Adipocyte (in vitro differentiated cells): ENCODE measurements around the gene OSBPL1A.

ENCODE experiments used
- DNase-seq: peaks from one replicate; pipeline ENCODE4 v3.0.0-alpha.2; 2015; ENCODE audit warnings: low read depth
- H3K27me3 ChIP-seq: replicated peaks from 2 replicates; pipeline ENCODE4 v1.7.0; 2013; ENCODE audit warnings: mild to moderate bottlenecking, low read length, moderate library complexity; ENCODE audit not compliant: control insufficient read depth, insufficient read depth
- H3K36me3 ChIP-seq: 2 replicates; pipeline ENCODE4 v1.7.0; 2013; ENCODE audit warnings: low read length, mild to moderate bottlenecking, moderate library complexity; ENCODE audit not compliant: control insufficient read depth, insufficient read depth, severe bottlenecking
- H3K4me1 ChIP-seq: 2 replicates; pipeline ENCODE4 v1.7.0; 2013; ENCODE audit warnings: mild to moderate bottlenecking, low read length, moderate library complexity; ENCODE audit not compliant: control insufficient read depth, insufficient read depth
- H3K4me3 ChIP-seq: 2 replicates; pipeline ENCODE4 v1.7.0; 2013; ENCODE audit warnings: mild to moderate bottlenecking, low read length, moderate library complexity
- H3K9ac ChIP-seq: 2 replicates; pipeline ENCODE4 v1.7.0; 2013; ENCODE audit warnings: mild to moderate bottlenecking, low read length, moderate library complexity
- H3K9me3 ChIP-seq: 2 replicates; pipeline ENCODE4 v1.7.0; 2013; ENCODE audit warnings: mild to moderate bottlenecking, low read length, moderate library complexity; ENCODE audit not compliant: control insufficient read depth

The OSBPL1A gene

DNA sequence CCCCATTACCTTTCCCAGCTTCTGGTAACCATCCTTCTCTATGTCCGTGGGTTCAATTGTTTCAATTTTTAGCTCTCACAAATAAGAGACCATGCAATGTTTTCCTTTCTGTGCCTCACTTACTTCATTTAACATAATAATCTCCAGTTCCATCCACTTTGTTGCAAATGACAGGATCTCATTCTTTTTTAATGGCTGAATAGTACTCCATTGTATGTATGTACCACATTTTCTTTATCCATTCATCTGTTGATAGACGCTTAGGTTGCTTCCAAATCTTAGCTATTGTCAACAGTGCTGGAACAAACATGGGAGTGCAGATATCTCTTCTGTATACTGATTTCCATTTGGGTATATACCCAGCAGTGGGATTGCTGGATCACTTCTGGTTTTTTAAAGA, 256.9 kb downstream of the OSBPL1A start:
- H3K4me3 ChIP-seq, result no peak overlapping the region
- no peaks in the 10 kb centered on the region for H3K27me3 ChIP-seq
- no peak overlapping the region for H3K9ac ChIP-seq
- H3K4me1 ChIP-seq, result peaks cover 13% of the 10 kb centered on the region
- DNase-seq, result no peak
- peaks cover 11% of the 10 kb centered on the region for H3K36me3 ChIP-seq
- H3K9me3 ChIP-seq, result no peaks in the 10 kb centered on the region

DNA sequence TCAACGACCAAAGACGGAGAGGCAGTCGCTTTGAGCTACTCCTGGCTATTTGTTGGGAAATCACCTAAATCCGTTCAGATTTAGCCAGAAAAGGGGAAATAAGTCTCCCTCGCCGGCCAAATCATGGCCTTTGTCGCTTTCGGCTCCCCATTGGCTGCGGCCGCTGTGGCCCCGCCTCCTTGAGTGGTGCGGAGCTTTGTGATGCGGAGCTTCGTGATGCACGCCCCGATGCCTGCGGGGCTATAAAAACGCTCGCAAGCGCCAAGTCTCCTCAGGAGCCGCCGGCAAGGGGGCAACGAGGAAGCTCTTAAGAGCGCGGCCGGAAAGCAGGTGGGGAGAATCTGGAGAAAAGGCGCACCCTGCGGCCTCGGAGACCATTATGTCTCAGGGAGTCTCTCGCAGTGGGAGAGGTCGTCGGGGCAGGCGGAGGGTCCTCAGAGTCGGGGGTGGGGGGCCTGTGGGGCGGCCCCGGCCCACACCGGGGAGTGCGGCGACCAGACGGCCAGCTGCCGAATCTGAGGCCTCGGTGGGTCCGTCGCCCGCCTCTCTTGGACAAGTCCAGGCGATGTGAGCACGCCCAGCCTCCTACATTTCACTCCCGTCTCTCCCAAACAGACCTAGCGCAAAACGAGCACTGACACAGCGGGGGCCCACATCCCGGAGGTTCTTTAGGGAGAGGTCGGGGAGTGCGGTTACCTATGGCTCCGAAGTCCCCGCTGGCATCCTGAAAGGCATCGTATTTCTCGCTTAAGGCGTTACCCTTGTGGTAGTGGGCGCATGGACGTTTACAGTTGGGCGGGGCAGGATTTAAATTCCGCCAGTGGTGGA, 258.6 kb downstream of the OSBPL1A start, which contains the start of gene CABYR:
CABYR (plus strand) TSS at position 274 of the 828 bp plus-strand sequence. CDS start 4,053 bp downstream, outside the sequence.
- H3K9ac ChIP-seq, result peak within 1 kb of the TSS; percentile 81
- H3K36me3 ChIP-seq, result peaks cover 17% of the 10 kb centered on the region
- no peaks in the 10 kb centered on the region for H3K9me3 ChIP-seq
- peaks cover 13% of the 10 kb centered on the region for H3K4me1 ChIP-seq
- peak; percentile 92 for DNase-seq
- H3K4me3 ChIP-seq, result peak within 1 kb of the TSS; percentile 83
- no peaks in the 10 kb centered on the region for H3K27me3 ChIP-seq

DNA sequence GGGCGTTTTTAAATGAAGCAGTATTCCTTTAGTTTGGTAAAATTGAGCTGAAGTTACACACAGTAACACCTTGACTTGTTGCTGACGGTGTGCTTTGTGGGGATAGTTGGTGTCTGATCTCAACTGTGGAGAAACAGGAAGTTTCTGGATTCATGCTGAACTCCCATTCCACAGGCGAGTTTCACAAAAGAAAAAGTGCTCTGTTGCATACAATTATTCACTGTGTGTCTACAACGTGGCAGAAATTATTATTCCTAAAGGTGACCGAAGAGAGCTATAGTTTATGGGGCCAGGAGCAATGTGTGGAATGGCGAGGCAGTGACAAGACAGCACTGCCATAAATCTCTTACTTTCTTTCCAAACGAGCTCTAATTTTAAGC, 259.2 kb downstream of the OSBPL1A start:
- H3K4me1 ChIP-seq, result peaks cover 13% of the 10 kb centered on the region
- no peak for DNase-seq
- no peaks in the 10 kb centered on the region for H3K9me3 ChIP-seq
- peak overlapping the region; percentile 83 for H3K4me3 ChIP-seq
- no peaks in the 10 kb centered on the region for H3K27me3 ChIP-seq
- peak overlapping the region; percentile 81 for H3K9ac ChIP-seq
- H3K36me3 ChIP-seq, result peaks cover 22% of the 10 kb centered on the region

DNA sequence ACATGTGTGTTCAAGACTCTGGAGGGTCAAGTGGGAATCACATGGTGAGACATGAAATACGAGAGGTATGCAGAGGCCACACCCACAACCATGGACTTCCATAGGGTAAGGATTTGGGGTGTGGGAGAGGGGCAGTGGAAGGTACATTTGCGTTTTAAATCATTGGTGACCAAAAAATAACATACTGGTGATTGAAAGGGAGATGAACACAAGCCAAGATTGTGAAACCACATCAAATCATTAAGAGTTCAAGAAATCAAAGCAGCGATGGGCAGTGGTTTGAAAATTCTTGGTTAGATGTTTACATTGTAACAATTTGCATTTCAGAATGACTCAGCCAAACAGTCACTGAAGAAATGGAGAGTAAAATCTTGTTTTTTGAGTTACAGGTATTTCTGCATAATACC, 260.7 kb downstream of the OSBPL1A start:
- Histone ChIP-seq H3K9ac (no peak overlapping the region), H3K27me3 (no peaks in the 10 kb centered on the region), H3K36me3 (peaks cover 37% of the 10 kb centered on the region), H3K4me1 (peaks cover 13% of the 10 kb centered on the region), H3K4me3 (no peak overlapping the region), H3K9me3 (no peaks in the 10 kb centered on the region)
- peak; percentile 56 for DNase-seq

DNA sequence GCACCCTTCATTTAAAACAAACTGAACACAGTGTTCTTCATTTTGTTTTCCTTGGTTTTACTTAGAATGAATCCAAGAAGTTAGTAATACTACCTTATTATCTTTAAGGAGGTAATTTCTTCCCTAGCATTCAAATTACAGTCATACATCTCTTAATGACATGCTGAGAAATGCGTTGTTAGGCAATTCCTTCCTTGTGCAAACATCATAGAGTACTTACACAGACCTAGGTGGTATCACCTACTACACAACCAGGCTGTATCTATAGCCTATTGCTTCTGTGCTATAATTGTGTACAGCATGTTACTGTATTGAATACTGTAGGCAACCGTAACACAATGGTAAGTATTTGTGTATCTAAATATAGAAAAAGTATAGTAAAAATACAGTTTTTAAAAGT, 267.1 kb downstream of the OSBPL1A start:
- H3K36me3 ChIP-seq, result peaks cover 80% of the 10 kb centered on the region
- no peaks in the 10 kb centered on the region for H3K9me3 ChIP-seq

DNA sequence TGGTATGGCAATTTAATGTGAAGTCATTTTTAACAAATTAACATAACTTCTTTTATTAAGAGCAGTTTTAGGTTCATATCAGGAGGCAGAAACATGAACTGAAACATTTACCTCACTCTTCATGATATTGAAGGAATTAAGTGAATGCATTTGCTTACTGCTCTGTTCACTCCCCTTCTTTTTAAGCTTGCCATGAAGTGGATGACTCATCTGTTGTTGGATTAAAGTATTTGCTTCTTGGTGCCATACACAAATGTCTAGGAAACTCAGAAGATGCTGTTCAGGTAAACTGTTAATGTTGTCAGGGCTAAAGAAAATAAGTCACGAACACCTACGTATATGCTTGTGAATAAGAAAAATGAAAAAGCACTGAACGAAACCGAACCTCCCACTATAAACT, 268.9 kb downstream of the OSBPL1A start:
- Histone ChIP-seq H3K4me1 (peaks cover 14% of the 10 kb centered on the region), H3K9ac (no peak overlapping the region), H3K36me3 (peaks cover 86% of the 10 kb centered on the region), H3K4me3 (no peak overlapping the region), H3K27me3 (no peaks in the 10 kb centered on the region), H3K9me3 (no peaks in the 10 kb centered on the region)
- no peak for DNase-seq

More for the DNA sequence above, 267.1 kb downstream of the OSBPL1A start:
- Histone ChIP-seq H3K9ac (no peak overlapping the region), H3K27me3 (no peaks in the 10 kb centered on the region), H3K4me1 (peaks cover 13% of the 10 kb centered on the region), H3K4me3 (no peak overlapping the region)
- DNase-seq, result no peak

DNA sequence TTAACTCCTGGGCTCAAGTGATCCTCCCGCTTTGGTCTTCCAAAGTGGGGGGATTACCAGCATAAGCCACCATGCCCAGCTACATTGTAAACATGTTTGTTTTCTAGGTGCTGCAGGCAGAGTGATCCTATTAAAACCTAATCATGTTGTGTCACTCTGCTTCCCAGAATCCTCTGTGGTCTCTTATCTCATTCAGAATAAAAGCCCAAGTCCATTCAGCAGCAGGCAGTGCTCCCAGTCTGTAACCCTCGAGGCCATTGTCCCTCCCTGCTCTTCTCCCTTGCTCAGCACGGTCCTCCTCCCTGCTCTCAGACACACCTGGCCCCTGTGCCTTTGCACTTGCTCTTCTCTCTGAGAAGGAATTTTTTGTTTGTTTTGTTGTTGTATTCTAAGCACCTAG, 269.9 kb downstream of the OSBPL1A start:
- Histone ChIP-seq H3K4me3 (no peak overlapping the region), H3K4me1 (peaks cover 14% of the 10 kb centered on the region), H3K36me3 (peaks cover 84% of the 10 kb centered on the region), H3K27me3 (no peaks in the 10 kb centered on the region), H3K9ac (no peak overlapping the region), H3K9me3 (no peaks in the 10 kb centered on the region)
- DNase-seq, result no peak

DNA sequence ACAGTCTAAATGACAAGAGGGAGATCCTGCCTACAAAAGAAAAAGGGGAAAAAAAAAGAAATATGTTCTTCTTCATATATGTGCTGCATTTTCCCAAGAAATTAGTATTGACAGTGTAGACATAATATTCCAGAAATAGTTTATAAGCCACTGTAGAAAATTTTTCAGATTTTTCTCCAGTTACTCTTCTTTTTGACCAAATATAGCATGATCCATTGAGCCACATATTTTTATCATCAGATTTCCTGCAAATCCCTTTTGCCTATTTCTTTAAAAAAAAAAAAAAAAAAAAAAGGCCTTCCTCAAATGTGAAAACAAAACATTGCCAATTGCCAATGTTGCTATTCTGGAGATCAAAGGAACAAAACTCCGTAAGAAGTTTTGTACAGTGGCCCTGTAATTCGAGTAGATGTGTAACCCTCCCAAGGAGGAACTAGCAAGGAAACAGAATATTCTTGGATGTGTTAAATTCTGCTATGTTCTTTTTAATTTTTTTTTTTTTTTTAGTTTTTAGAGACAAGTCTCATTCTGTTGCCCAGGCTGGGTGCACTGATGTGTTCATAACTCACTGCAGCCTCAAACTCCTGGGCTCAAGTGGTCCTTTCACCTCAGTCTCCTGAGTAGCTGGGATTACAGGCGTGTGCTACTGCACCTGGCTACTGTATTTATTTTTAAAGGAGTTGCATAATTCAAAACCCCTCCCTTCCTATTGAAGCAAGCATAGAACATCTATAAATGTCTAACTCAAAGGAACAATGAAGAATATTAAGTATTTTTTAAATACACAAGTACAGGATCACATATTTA, 271.3 kb downstream of the OSBPL1A start:
- H3K4me1 ChIP-seq, result peaks cover 19% of the 10 kb centered on the region
- H3K9ac ChIP-seq, result peak overlapping the region; percentile 13
- peaks cover 74% of the 10 kb centered on the region for H3K36me3 ChIP-seq
- H3K27me3 ChIP-seq, result no peaks in the 10 kb centered on the region
- peak; percentile 37 for DNase-seq
- H3K9me3 ChIP-seq, result no peaks in the 10 kb centered on the region
- H3K4me3 ChIP-seq, result peak overlapping the region; percentile 25

DNA sequence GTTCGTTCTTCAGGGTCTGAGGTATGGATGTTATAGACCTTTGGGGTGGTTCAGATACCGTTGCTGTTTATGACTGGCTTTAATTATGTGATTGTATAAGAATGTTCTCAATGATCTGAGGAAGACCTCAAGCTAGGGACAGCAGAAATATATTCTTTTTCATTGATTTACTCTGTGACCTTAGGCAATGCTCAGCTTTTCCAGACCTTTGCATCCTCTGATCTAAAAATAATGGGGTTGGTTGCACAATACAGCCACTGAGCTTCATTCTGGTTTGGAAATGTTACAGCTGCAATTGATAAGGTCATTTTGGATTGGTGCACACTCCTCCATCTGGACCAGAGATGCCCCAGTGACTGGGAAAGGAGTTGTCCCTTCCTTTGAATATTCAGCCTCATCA, 276.0 kb downstream of the OSBPL1A start:
- no peaks in the 10 kb centered on the region for H3K27me3 ChIP-seq
- H3K4me1 ChIP-seq, result peaks cover 17% of the 10 kb centered on the region
- H3K4me3 ChIP-seq, result no peak overlapping the region
- H3K36me3 ChIP-seq, result peaks cover 62% of the 10 kb centered on the region
- DNase-seq, result peak; percentile 6
- no peaks in the 10 kb centered on the region for H3K9me3 ChIP-seq
- no peak overlapping the region for H3K9ac ChIP-seq

DNA sequence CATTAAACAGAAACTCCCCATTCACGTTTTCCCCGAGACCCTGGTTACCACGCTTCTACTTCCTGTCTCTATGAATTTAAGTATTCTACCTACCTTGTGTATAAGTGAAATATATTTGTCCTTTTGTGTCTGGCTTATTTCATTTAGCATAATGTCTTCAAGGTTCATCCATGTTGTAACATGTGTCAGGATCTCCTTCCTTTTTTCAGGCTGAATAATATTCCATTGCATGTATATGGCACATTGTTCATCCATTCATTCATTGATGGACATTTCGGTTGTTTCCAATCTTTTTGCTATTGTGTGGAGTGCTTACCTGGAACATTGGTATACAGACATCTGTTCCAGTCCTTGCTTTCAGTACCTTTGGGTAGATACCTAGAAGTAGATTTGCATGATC, 276.9 kb downstream of the OSBPL1A start:
- H3K36me3 ChIP-seq, result peaks cover 66% of the 10 kb centered on the region
- H3K27me3 ChIP-seq, result no peaks in the 10 kb centered on the region
- DNase-seq, result no peak
- H3K4me1 ChIP-seq, result peaks cover 11% of the 10 kb centered on the region
- H3K4me3 ChIP-seq, result no peak overlapping the region
- no peaks in the 10 kb centered on the region for H3K9me3 ChIP-seq
- H3K9ac ChIP-seq, result no peak overlapping the region
